Neural cell (in vitro differentiated cells): Measurements from ENCODE around the gene WNT10A. TPM values are rescaled to one million over a fixed set of nuclear protein-coding genes. Genes with fewer than 3 reads are reported as not detected.

ENCODE experiments used
- H2AFZ ChIP-seq: fragments of 200-600, 300-800 bp; sonication (generic), shearing (Covaris generic); 2 replicates; pipeline ENCODE4 v1.6.0; 2014; ENCODE audit warnings: low read depth, mild to moderate bottlenecking, antibody characterized with exemption, low read length, moderate library complexity
- H3F3A ChIP-seq: fragments of 200-600 bp; shearing (Covaris generic); 2 replicates; pipeline ENCODE4 v1.6.1; 2016; ENCODE audit warnings: mild to moderate bottlenecking, moderate library complexity, mixed read lengths, antibody characterized with exemption, low read length; ENCODE audit not compliant: insufficient read depth, poor library complexity, severe bottlenecking
- H3K27ac ChIP-seq: fragments of 200-600, 300-800 bp; sonication (generic), shearing (Covaris generic); 2 replicates; pipeline ENCODE4 v1.5.1; 2014; ENCODE audit warnings: mild to moderate bottlenecking, low read length, moderate library complexity
- H3K27me3 ChIP-seq: fragments of 300-800, 200-600 bp; sonication (generic), shearing (Covaris generic); 2 replicates; pipeline ENCODE4 v1.6.0; 2014; ENCODE audit warnings: mild to moderate bottlenecking, low read depth, low read length, moderate library complexity; ENCODE audit not compliant: insufficient read depth
- H3K36me3 ChIP-seq: fragments of 300-800, 200-600 bp; sonication (generic), shearing (Covaris generic); 2 replicates; pipeline ENCODE4 v1.5.1; 2014; ENCODE audit warnings: mild to moderate bottlenecking, antibody characterized with exemption, low read length, moderate library complexity; ENCODE audit not compliant: insufficient read depth
- H3K4me2 ChIP-seq: fragments of 300-800, 200-600 bp; sonication (generic), shearing (Covaris generic); 2 replicates; pipeline ENCODE4 v1.6.0; 2014; ENCODE audit warnings: mild to moderate bottlenecking, low read length
- H3K4me3 ChIP-seq: fragments of 300-800, 200-600 bp; sonication (generic), shearing (Covaris generic); 2 replicates; pipeline ENCODE4 v1.5.1; 2014; ENCODE audit warnings: mild to moderate bottlenecking, low read length, moderate library complexity
- H3K79me2 ChIP-seq: fragments of 200-600 bp; shearing (Covaris generic); replicated peaks from 2 replicates; pipeline ENCODE4 v1.6.0; 2014; ENCODE audit warnings: mild to moderate bottlenecking, low read length, moderate library complexity; ENCODE audit not compliant: insufficient read depth
- H3K9ac ChIP-seq: fragments of 300-800, 200-600 bp; sonication (generic), shearing (Covaris generic); 2 replicates; pipeline ENCODE4 v1.6.1; 2016; ENCODE audit warnings: mild to moderate bottlenecking, low read length, mixed read lengths
- H3K9me2 ChIP-seq: fragments of 200-600 bp; shearing (Covaris generic); 2 replicates; pipeline ENCODE4 v1.6.1; 2016; ENCODE audit warnings: mild to moderate bottlenecking, low read length, mixed read lengths; ENCODE audit not compliant: insufficient read depth
- H3K9me3 ChIP-seq: fragments of 200-600, 300-800 bp; sonication (generic), shearing (Covaris generic); 2 replicates; pipeline ENCODE4 v1.6.1; 2016; ENCODE audit warnings: mild to moderate bottlenecking, mixed run types, low read length, moderate library complexity, mixed read lengths
- H4K20me1 ChIP-seq: fragments of 200-600 bp; shearing (Covaris generic); 2 replicates; pipeline ENCODE4 v1.6.1; 2016; ENCODE audit warnings: mild to moderate bottlenecking, mixed run types; ENCODE audit not compliant: insufficient read depth
- CTCF ChIP-seq: fragments of 450-650 bp; IDR thresholded peaks from 2 replicates; pipeline ENCODE4 v1.5.1; 2014; ENCODE audit warnings: antibody characterized with exemption, mild to moderate bottlenecking, moderate library complexity; ENCODE audit not compliant: poor library complexity, severe bottlenecking
- EP300 ChIP-seq: fragments of 450-650 bp; conservative IDR thresholded peaks from 2 replicates; pipeline ENCODE4 v1.6.1; 2014; ENCODE audit warnings: antibody characterized with exemption, mild to moderate bottlenecking, moderate library complexity; ENCODE audit not compliant: poor library complexity, severe bottlenecking
- EZH2 ChIP-seq: fragments of 200-600, 300-800 bp; shearing (Covaris generic), sonication (generic); IDR thresholded peaks from 2 replicates; pipeline ENCODE4 v1.6.1; 2014; ENCODE audit warnings: antibody characterized with exemption, low read length, borderline replicate concordance, mild to moderate bottlenecking; ENCODE audit not compliant: insufficient read depth, poor library complexity, severe bottlenecking
- MXI1 ChIP-seq: fragments of 450-650 bp; conservative IDR thresholded peaks from 2 replicates; pipeline ENCODE4 v1.6.1; 2014; ENCODE audit warnings: antibody characterized with exemption, mild to moderate bottlenecking; ENCODE audit not compliant: poor library complexity, severe bottlenecking
- POLR2AphosphoS5 ChIP-seq: IDR thresholded peaks from 2 replicates; pipeline ENCODE4 v1.6.1; 2012
- RAD21 ChIP-seq: fragments of 450-650 bp; conservative IDR thresholded peaks from 2 replicates; pipeline ENCODE4 v1.6.1; 2014; ENCODE audit warnings: antibody characterized with exemption, mild to moderate bottlenecking, moderate library complexity
- SMC3 ChIP-seq: fragments of 450-650 bp; conservative IDR thresholded peaks from 2 replicates; pipeline ENCODE4 v1.6.1; 2014; ENCODE audit warnings: antibody characterized with exemption, mild to moderate bottlenecking, moderate library complexity; ENCODE audit not compliant: poor library complexity
- TAF1 ChIP-seq: IDR thresholded peaks from 2 replicates; pipeline ENCODE4 v1.6.1; 2012; ENCODE audit warnings: low read depth
- polyA plus RNA-seq: library from polyadenylated mRNA; depleted of rRNA; stranded (reverse); fragments of >200 nt; gene quantifications from 2 replicates; pipeline ENCODE4 v1.2.3, GENCODE V29; 2014
- TF ChIP-seq, protein P1 (sequence below): IDR thresholded peaks from 2 replicates; pipeline ENCODE4 v1.6.1; 2012; ENCODE audit warnings: borderline replicate concordance

The WNT10A gene
- polyA plus RNA-seq, 1 donor from 2014 or later, result 0.14 TPM

- Histone ChIP-seq H3K36me3 (no peaks in the 10 kb centered on the region), H3K9ac (no peak overlapping the region), H2AFZ (no peak overlapping the region), H3K4me2 (no peak overlapping the region), H3K4me3 (no peak overlapping the region), H3K9me3 (no peaks in the 10 kb centered on the region), H3K79me2 (no peaks in the 10 kb centered on the region), H3F3A (no peaks in the 10 kb centered on the region), H3K9me2 (no peaks in the 10 kb centered on the region), H3K27ac (no peak overlapping the region), H3K27me3 (peaks cover 7% of the 10 kb centered on the region), H4K20me1 (no peaks in the 10 kb centered on the region)
- TF ChIP-seq POLR2AphosphoS5, result no peak
- TF ChIP-seq TAF1, result no peak
- TF ChIP-seq MXI1, result no peak
- TF ChIP-seq, protein P1, sequence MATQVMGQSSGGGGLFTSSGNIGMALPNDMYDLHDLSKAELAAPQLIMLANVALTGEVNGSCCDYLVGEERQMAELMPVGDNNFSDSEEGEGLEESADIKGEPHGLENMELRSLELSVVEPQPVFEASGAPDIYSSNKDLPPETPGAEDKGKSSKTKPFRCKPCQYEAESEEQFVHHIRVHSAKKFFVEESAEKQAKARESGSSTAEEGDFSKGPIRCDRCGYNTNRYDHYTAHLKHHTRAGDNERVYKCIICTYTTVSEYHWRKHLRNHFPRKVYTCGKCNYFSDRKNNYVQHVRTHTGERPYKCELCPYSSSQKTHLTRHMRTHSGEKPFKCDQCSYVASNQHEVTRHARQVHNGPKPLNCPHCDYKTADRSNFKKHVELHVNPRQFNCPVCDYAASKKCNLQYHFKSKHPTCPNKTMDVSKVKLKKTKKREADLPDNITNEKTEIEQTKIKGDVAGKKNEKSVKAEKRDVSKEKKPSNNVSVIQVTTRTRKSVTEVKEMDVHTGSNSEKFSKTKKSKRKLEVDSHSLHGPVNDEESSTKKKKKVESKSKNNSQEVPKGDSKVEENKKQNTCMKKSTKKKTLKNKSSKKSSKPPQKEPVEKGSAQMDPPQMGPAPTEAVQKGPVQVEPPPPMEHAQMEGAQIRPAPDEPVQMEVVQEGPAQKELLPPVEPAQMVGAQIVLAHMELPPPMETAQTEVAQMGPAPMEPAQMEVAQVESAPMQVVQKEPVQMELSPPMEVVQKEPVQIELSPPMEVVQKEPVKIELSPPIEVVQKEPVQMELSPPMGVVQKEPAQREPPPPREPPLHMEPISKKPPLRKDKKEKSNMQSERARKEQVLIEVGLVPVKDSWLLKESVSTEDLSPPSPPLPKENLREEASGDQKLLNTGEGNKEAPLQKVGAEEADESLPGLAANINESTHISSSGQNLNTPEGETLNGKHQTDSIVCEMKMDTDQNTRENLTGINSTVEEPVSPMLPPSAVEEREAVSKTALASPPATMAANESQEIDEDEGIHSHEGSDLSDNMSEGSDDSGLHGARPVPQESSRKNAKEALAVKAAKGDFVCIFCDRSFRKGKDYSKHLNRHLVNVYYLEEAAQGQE, result no peak
- TF ChIP-seq RAD21, result no peak
- TF ChIP-seq SMC3, result no peak
Measured at GRCh38 chr2:218833023-218833609, 47.5 kb upstream of the WNT10A start.

DNA sequence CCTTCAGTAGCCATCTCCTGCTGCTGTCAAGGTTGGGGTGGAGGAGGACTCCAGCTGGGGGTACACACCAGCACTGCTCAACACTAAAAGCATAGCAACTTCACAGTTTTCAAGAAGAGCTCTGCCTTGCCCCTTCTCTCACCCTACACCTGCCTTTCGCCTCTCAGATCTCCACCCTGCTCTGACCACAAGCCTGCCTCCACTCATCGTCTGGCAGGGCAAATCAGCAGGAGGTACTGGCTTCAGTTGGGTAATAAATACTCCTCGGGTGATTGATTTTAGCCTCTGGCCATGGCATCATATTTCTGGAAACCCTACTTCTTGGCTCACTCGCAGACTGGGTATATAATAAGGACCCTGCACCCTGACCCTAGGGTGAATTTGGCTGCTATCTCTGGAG, 46.0 kb upstream of the WNT10A start:
- no peak overlapping the region for H3K4me3 ChIP-seq
- H3K9ac ChIP-seq, result no peak overlapping the region
- no peaks in the 10 kb centered on the region for H3K9me2 ChIP-seq
- no peaks in the 10 kb centered on the region for H3F3A ChIP-seq
- H3K4me2 ChIP-seq, result no peak overlapping the region
- peaks cover 13% of the 10 kb centered on the region for H3K27me3 ChIP-seq
- H4K20me1 ChIP-seq, result no peaks in the 10 kb centered on the region
- no peaks in the 10 kb centered on the region for H3K36me3 ChIP-seq
- H3K27ac ChIP-seq, result no peak overlapping the region
- TF ChIP-seq RAD21 (no peak), POLR2AphosphoS5 (no peak), MXI1 (no peak), CTCF (no peak), TAF1 (no peak), SMC3 (no peak), EZH2 (no peak), EP300 (no peak)
- TF ChIP-seq, protein P1, result no peak
- H3K9me3 ChIP-seq, result no peaks in the 10 kb centered on the region
- no peak overlapping the region for H2AFZ ChIP-seq
- no peaks in the 10 kb centered on the region for H3K79me2 ChIP-seq
